AG10803 (cell line): ENCODE data around the gene ARAF.
A peak's percentile ranks its signal among the peaks of the same experiment; 100 is the strongest.

Source experiments
- DNase-seq: peaks from one replicate; pipeline ENCODE4 v3.0.0; 2010; ENCODE audit warnings: low read depth
- H3K4me3 ChIP-seq: 2 replicates; pipeline ENCODE4 v1.5.1; 2011; ENCODE audit warnings: mild to moderate bottlenecking, low read length, control low read depth
- TF ChIP-seq, protein P1 (sequence below): conservative IDR thresholded peaks from 2 replicates; pipeline ENCODE4 v1.5.1; 2011; ENCODE audit warnings: mild to moderate bottlenecking, low read length, control low read depth, inconsistent platforms

ARAF gene

GRCh38 chrX:47586043-47586787 lies 25.2 kb downstream of the ARAF start:
- no peak for DNase-seq
- no peak overlapping the region for H3K4me3 ChIP-seq
- TF ChIP-seq, protein P1, sequence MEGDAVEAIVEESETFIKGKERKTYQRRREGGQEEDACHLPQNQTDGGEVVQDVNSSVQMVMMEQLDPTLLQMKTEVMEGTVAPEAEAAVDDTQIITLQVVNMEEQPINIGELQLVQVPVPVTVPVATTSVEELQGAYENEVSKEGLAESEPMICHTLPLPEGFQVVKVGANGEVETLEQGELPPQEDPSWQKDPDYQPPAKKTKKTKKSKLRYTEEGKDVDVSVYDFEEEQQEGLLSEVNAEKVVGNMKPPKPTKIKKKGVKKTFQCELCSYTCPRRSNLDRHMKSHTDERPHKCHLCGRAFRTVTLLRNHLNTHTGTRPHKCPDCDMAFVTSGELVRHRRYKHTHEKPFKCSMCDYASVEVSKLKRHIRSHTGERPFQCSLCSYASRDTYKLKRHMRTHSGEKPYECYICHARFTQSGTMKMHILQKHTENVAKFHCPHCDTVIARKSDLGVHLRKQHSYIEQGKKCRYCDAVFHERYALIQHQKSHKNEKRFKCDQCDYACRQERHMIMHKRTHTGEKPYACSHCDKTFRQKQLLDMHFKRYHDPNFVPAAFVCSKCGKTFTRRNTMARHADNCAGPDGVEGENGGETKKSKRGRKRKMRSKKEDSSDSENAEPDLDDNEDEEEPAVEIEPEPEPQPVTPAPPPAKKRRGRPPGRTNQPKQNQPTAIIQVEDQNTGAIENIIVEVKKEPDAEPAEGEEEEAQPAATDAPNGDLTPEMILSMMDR = no peak

- DNase-seq = no peak
- TF ChIP-seq, protein P1 = no peak
- no peak overlapping the region for H3K4me3 ChIP-seq
These were observed 26.3 kb downstream of the ARAF start for GRCh38 chrX:47587091-47587891.

GRCh38 chrX:47587906-47588735 lies 27.1 kb downstream of the ARAF start:
- H3K4me3 ChIP-seq = no peak overlapping the region
- no peak for DNase-seq
- TF ChIP-seq, protein P1 = no peak

DNA sequence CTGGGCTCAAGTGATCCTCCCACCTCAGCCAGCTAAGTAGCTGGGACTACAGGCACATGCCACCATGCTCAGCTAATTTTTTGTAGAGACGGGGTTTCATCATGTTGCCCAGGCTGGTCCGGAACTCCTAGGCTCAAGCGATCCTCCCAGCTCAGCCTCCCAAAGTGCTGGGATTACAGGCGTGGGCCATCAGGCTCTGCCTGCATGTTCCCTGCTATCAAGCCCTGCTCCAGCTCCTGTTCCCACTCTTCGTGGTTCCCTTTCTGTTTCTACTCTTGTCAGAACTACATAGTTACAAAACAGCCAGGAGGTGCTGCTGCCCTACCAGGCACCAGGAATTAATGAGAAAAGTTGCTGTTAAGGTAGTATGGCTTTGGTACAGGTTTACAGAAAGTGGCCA lies 30.0 kb downstream of the ARAF start:
- TF ChIP-seq, protein P1 = no peak
- DNase-seq = no peak
- no peak overlapping the region for H3K4me3 ChIP-seq

- DNase-seq = no peak
- H3K4me3 ChIP-seq = no peak overlapping the region
- TF ChIP-seq, protein P1 = no peak
These were observed 32.5 kb downstream of the ARAF start for GRCh38 chrX:47593522-47593921.

DNA sequence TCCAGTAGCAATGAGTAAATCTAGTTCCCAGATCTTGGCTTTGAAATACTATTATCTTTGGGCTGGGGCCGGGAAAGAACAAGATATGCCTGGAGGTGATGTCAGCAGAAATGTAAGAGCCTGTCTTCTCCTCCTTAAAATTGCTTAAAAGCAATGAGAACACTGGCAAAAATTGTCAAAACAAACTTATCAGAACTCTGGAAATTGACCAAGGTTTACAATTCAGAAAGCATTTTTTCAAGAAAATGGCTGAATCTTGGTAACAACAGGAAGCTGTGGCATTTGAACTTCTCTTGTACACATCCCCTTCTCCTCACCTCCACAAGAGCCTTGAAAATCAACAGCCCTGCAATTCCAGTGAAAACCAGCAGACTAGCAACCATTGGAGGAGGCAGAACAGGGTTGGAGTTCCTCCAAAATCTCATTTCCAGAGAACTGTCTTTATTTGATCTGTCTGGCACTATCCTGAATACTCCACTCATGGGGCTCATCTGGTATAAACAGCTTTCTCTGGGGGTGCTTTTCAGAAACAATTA lies 34.8 kb downstream of the ARAF start:
- H3K4me3 ChIP-seq = no peak overlapping the region
- DNase-seq = peak; percentile 43
- TF ChIP-seq, protein P1 = no peak
